HepG2 (cell line): ENCODE results near the gene PSEN2. TPM values are rescaled to one million over a fixed set of nuclear protein-coding genes. Genes with fewer than 3 reads are reported as not detected.
"Not testable (repeated sequence)": the region's sequence is repeated elsewhere in the genome, so short reads cannot be mapped to it uniquely, and the experiment has no call there.

Experiments used
- ATAC-seq: fragments of 200-7000 bp; cut with Tn5 transposase; 3 replicates; pipeline ENCODE4 v1.9.1; 2020; ENCODE audit warnings: mild to moderate bottlenecking, moderate library complexity
- BruUV-seq: library from RNA; stranded (reverse); fragments of 400-500 nt; replicated peaks from 2 replicates; lab custom pipeline; 2021; lab: Mats Ljungman, UMichigan
- CTCF ChIA-PET: fragments of 300-600 bp; formaldehyde crosslinking; extraction: SDS; loops from one replicate; lab custom pipeline; 2021; ENCODE audit warnings: low total read pairs, inconsistent platforms, low intra/inter-chr PET ratio; lab: Yijun Ruan, JAX
- POLR2A ChIA-PET: fragments of 350-600 bp; sonication (Branson Sonifier 250); formaldehyde crosslinking; loops from one replicate; lab custom pipeline; 2020; ENCODE audit warnings: antibody characterized with exemption, inconsistent platforms; lab: Yijun Ruan, JAX
- DNase-seq: peaks from one replicate; pipeline ENCODE4 v3.0.0-alpha.2; 2015; ENCODE audit warnings: low spot score
- FAIRE-seq: peaks from 3 replicates; lab custom pipeline; 2011; peaks lifted over from hg19 to GRCh38; lab: Jason Lieb, UNC
- H2AFZ ChIP-seq: one replicate; pipeline ENCODE4 v1.6.1; 2011; ENCODE audit warnings: low read length, inconsistent platforms
- H3K27ac ChIP-seq: fragments of 300-600 bp; 3 replicates; pipeline ENCODE4 v1.8.0; 2011; ENCODE audit warnings: mixed run types, mild to moderate bottlenecking, mixed read lengths, low read length, inconsistent platforms; ENCODE audit not compliant: insufficient read depth; ENCODE audit errors: extremely low read length
- H3K27me3 ChIP-seq, 2 experiments: fragments of 200-600 bp in 1 of 2; 2 replicates in 1 of 2; 3 replicates in 1 of 2; pipeline versions ENCODE4 v1.6.0 to v1.8.0; 2011; ENCODE audit warnings: low read length in 2 of 2, mild to moderate bottlenecking in 2 of 2, moderate library complexity in 2 of 2, inconsistent platforms in 1 of 2; ENCODE audit not compliant: insufficient read depth in 2 of 2, control insufficient read depth in 1 of 2
- H3K36me3 ChIP-seq, 2 experiments: fragments of 200-600 bp in 1 of 2; replicated peaks in 1 of 2; 2 replicates in 1 of 2; 3 replicates in 1 of 2; pipeline versions ENCODE4 v1.5.1 to v1.8.0; 2011; ENCODE audit warnings: low read length in 2 of 2, inconsistent platforms in 1 of 2; ENCODE audit not compliant: insufficient read depth in 2 of 2, control insufficient read depth in 1 of 2
- H3K4me1 ChIP-seq: 2 replicates; pipeline ENCODE4 v1.5.1; 2012; ENCODE audit warnings: low read length, inconsistent platforms; ENCODE audit not compliant: insufficient read depth
- H3K4me2 ChIP-seq: 2 replicates; pipeline ENCODE4 v1.6.0; 2011; ENCODE audit warnings: low read depth, low read length, inconsistent platforms
- H3K4me3 ChIP-seq, 3 experiments: fragments of 200-600 bp in 1 of 3; sonication (generic), shearing (Covaris generic) in 1 of 3; replicated peaks in 1 of 3; 2 replicates each; pipeline ENCODE4 v1.5.1; 2011 to 2016; ENCODE audit warnings: low read length in 3 of 3, inconsistent platforms in 2 of 3, low read depth in 2 of 3, mild to moderate bottlenecking in 2 of 3, control low read depth in 1 of 3, mixed read lengths in 1 of 3; ENCODE audit not compliant: insufficient read depth in 1 of 3
- H3K79me2 ChIP-seq: one replicate; pipeline ENCODE4 v1.6.1; 2011; ENCODE audit warnings: low read length, inconsistent platforms; ENCODE audit not compliant: insufficient read depth
- H3K9ac ChIP-seq: 2 replicates; pipeline ENCODE4 v1.6.0; 2011; ENCODE audit warnings: mild to moderate bottlenecking, low read depth, low read length, inconsistent platforms; ENCODE audit not compliant: insufficient read depth
- H3K9me3 ChIP-seq: 2 replicates; pipeline ENCODE4 v1.5.1; 2012; ENCODE audit warnings: mild to moderate bottlenecking, low read length
- H4K20me1 ChIP-seq: 2 replicates; pipeline ENCODE4 v1.6.0; 2011; ENCODE audit warnings: inconsistent platforms, mild to moderate bottlenecking, low read length, moderate library complexity; ENCODE audit not compliant: insufficient read depth
- WGBS: methylation state at CpG from one replicate; pipeline ENCODE4 v1.1.6; 2017; ENCODE audit warnings: low lambda C conversion rate; 5-methylcytosine and 5-hydroxymethylcytosine counted together
- in situ Hi-C: cut with HindIII; loops from 2 replicates; pipeline ENCODE4 v1.10.0; 2017; ENCODE audit warnings: low pct_unique_long_range_greater_than_20kb; ENCODE audit not compliant: extremely low pct_ligation_motif_present
- intact Hi-C: fragments of 100-400 bp; cut with micrococcal nuclease; formaldehyde crosslinking; loops from one replicate; pipeline ENCODE4 v1.10.0; 2022; ENCODE audit not compliant: unreplicated experiment
- polyA plus RNA-seq, 8 experiments: library from polyadenylated mRNA; depleted of rRNA in 3 of 8; stranded (reverse) in 7 of 8; unstranded in 1 of 8; fragments of >200 nt; fragmentation: Illumina TruSeq in 4 of 8; extraction: Trizol in 4 of 8; gene quantifications; 2 replicates each; pipeline versions ENCODE4 v1.2.1 to v1.2.3, GENCODE V29; 2011 to 2016; ENCODE audit warnings: low read depth in 4 of 8, missing spikeins in 1 of 8, mixed read lengths in 1 of 8; ENCODE audit not compliant: insufficient read depth in 1 of 8
- total RNA-seq, 5 experiments: library from RNA; depleted of rRNA; stranded (reverse); fragments of >200 nt; fragmentation: Illumina TruSeq; extraction: Trizol; gene quantifications; 2 replicates each; pipeline ENCODE4 v1.2.3, GENCODE V29; 2016; ENCODE audit warnings: low read depth in 1 of 5

PSEN2 gene
- total and polyA plus RNA-seq, 2 of the 13 experiments (the other 11 are each of a cell fraction or from before 2014, with no cell fraction given): 5.9 to 13.1 TPM

GRCh38 chr1:226834179-226834578 is 36.2 kb upstream of the PSEN2 start:
- in situ Hi-C loops, H3K79me2 ChIP-seq, H3K36me3 ChIP-seq, H3K4me2 ChIP-seq, POLR2A ChIA-PET, H4K20me1 ChIP-seq, H2AFZ ChIP-seq, H3K4me3 ChIP-seq, H3K27ac ChIP-seq, BruUV-seq, H3K9me3 ChIP-seq, H3K4me1 ChIP-seq, FAIRE-seq, CTCF ChIA-PET, H3K9ac ChIP-seq, DNase-seq, intact Hi-C loops, ATAC-seq: not testable (repeated sequence)
- 6% methylated on average over 6 of the region's 6 CpGs for WGBS
- peaks cover 0 to 42% of the 10 kb centered on the region in 2 experiments; a peak in 3 of 5 replicates for H3K27me3 ChIP-seq

- H3K4me2 ChIP-seq, H3K27ac ChIP-seq, H3K9me3 ChIP-seq, H3K4me3 ChIP-seq, H3K79me2 ChIP-seq, intact Hi-C loops, H3K9ac ChIP-seq, BruUV-seq, ATAC-seq, FAIRE-seq, CTCF ChIA-PET, H4K20me1 ChIP-seq, in situ Hi-C loops, DNase-seq, H3K36me3 ChIP-seq, POLR2A ChIA-PET, H2AFZ ChIP-seq, H3K4me1 ChIP-seq: not testable (repeated sequence)
- WGBS: 6% methylated on average over 4 of the region's 7 CpGs
- H3K27me3 ChIP-seq: peaks cover 0 to 47% of the 10 kb centered on the region in 2 experiments; a peak in 3 of 5 replicates
These were observed 35.0 kb upstream of the PSEN2 start for GRCh38 chr1:226835396-226835795.

- DNase-seq, H3K9ac ChIP-seq, POLR2A ChIA-PET, H3K27ac ChIP-seq, in situ Hi-C loops, H2AFZ ChIP-seq, H4K20me1 ChIP-seq, H3K36me3 ChIP-seq, CTCF ChIA-PET, ATAC-seq, H3K4me1 ChIP-seq, H3K4me2 ChIP-seq, FAIRE-seq, H3K9me3 ChIP-seq, H3K4me3 ChIP-seq, intact Hi-C loops, BruUV-seq, H3K79me2 ChIP-seq: not testable (repeated sequence)
- WGBS: 25% methylated on average over 2 of the region's 2 CpGs
- H3K27me3 ChIP-seq: peaks cover 0 to 36% of the 10 kb centered on the region in 2 experiments; a peak in 3 of 5 replicates
These were observed 32.5 kb upstream of the PSEN2 start for GRCh38 chr1:226837966-226838365.
